GM21526 (cell line): ENCODE data around the gene TBX15.
"Not testable (repeated sequence)": the region's sequence is repeated elsewhere in the genome, so short reads cannot be mapped to it uniquely, and the experiment has no call there.

ENCODE experiments used
- ATAC-seq: cut with Tn5 transposase; IDR thresholded peaks from one replicate; pipeline ENCODE4 v1.9.1; 2021; ENCODE audit warnings: moderate library complexity; ENCODE audit not compliant: unreplicated experiment, low FRiP score

The TBX15 gene

GRCh38 chr1:118931876-118932275 lies 56.3 kb downstream of the TBX15 start:
- ATAC-seq = no peak

DNA sequence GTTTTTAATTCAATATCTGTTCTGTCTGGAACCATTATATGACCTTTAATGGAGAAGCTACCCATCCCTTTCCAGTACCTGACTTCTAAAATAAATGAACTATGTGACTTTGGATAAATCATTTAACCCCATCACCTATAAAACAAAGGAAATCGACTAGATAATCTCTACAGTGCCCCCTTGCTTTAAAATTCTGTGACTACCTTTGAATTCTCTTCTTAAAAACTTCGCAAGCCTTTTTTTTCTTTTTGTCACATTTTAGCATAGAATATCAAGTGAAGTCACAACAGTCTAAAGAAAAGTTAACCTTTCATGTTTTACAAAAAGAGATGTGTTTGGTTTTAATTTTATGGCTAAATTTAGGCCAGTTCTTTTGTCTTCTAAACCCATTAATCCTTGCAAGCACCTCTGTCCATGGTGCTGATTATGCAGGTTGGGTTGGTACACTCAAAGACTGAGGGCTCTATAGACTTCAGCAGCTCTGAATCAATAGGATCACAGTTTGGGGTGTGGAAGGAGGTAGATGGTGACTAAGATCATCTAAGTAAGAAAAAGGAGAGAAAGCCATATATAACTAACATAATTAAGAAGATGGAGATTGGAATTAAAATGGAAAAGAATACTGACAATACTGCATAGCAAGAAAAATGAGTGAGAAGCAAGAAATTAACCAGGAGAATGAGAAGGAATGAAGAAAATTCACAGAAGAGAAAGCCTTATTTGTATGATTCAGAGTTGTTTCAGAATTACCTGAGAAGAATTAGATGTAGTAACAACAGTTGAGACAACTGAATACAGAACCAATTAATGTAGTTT lies 59.2 kb downstream of the TBX15 start:
- ATAC-seq = no peak

DNA sequence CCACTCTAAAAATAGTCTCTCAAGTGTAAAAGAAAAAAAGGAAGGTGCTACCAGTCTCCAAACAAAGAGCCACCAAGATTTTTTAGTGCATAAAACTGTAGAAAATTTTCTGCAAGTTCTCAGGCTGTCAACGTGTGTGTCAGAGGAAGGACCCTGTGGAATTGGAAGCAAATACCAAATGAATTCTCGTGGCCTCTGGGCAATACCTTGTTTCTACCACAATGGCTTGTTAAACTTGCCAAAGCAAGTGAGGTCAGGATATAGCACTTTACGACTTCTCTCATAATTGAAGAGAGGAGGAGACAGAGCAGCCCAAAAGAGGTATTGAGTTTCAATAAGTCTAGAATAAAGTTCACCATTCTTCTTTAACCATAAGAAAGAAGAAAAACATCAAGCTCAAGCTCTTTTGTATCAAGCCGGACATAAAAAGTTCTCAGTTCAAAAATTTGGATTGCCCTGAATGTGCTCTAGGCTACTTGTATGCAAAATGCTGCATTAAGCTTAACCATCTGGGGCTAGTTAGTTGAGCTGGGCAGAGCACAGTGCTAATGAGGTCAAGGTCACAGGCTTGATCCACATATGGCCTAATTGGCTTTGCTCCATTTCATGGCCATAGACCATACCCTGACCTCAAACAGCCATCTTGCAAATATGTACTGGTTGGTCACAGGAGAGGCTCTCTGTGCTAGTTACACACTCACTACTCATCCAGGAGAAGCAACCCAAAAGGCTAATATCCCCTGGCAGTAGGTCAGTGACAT lies 60.5 kb downstream of the TBX15 start:
- ATAC-seq = no peak

DNA sequence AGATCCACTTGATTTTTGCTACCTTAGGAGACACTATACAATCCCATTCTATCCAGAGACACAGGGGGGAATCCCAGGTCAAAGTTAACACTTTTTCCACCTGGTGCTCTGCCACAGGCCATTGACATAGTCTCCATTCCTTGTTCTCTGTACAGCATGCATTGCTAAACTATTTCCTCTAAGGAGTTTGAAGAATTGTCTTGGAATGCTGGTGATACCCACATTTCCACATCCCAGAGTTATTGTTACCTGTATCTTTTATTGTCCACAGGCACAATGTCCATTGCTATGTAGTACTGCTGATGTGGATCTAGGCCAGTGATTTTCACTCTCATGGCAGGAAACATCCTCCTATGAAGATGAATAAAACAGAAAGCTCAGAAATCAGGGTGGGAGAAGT lies 61.9 kb downstream of the TBX15 start:
- ATAC-seq = no peak

DNA sequence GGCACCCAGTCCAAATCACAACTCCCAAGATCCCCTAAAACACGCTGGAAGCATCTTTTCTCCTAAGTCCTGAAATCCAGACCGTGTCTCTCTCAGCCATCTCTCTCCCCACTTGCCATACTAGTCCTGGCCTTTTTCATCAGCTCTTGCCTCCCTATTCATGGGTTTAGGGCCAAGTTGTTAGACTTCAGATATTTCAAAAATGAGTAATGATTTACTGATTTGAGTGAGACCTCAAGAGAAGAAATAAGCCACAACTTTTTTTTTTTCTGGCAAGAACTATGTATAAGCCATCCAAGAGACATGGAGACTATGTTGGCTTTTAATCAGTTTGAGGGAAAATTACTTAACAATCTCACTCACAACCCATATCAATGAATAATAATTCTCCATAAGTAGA lies 62.5 kb downstream of the TBX15 start:
- no peak for ATAC-seq

DNA sequence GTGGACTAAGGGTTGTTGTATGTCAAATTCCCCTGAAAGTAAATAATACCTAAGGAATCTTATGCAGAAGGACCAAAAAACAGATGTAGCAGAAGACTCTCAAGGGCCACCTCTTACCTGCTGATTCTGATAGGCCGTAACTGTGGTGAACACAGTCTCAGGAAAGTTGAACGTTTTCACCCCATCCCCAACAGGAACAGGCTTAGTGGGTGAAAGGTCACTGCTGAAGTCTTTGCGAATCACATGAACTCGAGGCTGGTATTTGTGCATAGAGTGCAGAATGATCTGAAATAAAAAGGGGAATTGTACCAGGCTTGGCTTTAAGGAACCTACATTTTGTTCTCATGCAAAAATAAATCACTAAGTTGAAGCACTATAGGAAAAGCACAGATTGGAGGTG lies 64.8 kb downstream of the TBX15 start:
- ATAC-seq = no peak

GRCh38 chr1:118921994-118922393 lies 66.1 kb downstream of the TBX15 start:
- ATAC-seq = no peak

DNA sequence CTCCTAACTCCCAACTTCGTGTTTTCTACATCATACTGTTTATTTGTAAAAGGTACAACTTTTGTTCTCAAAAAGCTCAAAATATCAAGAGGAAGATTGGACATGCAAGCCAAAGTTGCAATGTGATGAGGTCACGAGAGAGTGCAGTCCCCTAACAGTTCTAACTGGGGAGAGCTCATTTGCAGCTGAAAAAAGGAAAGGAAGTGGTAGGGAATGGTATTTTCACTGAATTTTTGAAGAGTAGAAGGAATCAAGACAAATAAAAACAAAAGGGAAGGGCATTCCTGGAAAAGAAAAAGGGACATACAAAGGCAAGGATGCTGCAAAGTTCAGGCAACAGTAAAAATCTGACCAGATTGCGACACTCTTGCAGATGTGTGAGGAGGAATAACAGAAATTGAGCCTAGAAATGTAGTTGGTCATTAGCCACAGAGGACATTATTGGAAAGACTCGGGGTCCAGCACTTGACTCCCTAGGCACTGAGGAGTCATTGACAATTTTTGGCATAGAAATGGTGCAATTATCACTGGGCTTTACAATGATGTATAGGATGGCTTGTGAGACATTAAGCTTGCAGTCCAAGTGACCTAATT lies 67.9 kb downstream of the TBX15 start:
- no peak for ATAC-seq

GRCh38 chr1:118918940-118919259 lies 69.2 kb downstream of the TBX15 start:
- no peak for ATAC-seq

DNA sequence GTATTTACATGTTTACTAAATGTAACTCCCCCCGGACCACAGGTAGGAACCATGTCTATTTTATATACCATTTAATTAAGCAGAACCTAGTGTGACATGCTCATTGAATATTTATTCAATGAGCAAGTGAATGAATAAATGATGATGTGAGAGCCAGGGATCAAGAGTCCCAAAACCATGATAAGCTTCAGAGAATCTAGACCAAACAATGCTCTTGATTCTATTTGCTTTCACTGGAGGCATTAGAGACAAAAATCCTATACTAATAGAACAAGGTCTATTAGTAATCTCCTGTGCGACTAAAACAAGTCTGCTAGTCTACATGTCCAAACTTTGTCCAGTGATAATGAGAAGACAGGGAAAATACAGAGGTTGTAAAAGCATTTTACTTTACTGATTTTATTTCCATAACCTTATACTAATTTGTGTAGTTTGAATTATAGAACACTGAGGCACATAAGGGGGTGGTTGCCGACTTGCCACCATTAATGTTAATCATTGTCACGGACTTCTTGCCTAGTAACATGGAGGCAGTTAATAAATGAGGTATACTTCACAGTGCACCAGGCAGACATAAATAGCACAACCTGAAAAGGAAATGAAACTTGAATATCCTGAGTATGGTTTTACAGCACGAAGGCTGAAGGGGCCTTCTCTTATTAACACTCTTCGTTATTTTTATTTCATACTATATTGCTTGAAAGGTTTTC lies 69.8 kb downstream of the TBX15 start:
- ATAC-seq = peak; percentile 73

- not testable (repeated sequence) for ATAC-seq
These were observed 71.8 kb downstream of the TBX15 start for GRCh38 chr1:118916346-118916745.

GRCh38 chr1:118914379-118915161 lies 73.6 kb downstream of the TBX15 start:
- ATAC-seq = no peak

DNA sequence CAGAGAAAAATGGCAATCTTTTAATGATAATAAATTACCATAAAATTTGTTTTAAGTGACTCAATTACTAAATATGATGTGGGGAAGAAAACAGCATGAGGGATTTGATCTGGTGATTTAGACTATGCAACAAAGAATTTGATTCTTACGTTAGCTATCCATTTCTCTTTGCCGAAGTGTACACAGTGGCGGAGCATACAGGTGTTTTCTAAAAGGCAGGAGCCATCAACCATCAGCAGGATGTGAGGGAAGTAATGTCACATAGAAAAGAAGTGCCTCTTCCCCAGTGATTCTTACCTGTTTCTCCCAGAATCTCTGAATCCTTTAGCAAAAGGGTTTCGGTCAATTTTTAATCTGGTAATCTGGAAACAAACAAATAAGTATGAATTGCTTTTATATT lies 74.3 kb downstream of the TBX15 start:
- ATAC-seq = no peak

DNA sequence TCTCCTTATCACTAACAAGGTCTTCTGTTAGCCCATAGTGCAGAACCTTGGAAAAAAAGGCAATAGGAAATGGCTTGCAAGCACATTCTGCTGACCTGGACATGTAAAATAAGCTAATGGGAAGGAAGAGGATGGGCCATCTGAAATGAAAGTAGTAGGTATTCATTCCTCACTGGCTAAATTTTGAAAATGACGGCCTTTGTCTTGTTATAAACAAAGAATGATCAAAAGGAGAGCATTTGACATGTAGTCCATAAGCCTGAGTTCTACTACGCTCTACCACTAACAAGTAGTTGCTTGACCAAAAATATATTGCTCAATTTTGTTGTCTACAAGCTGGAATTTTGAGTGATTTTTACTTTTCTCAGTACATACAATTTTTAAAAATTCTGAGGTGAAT lies 75.6 kb downstream of the TBX15 start:
- no peak for ATAC-seq

GRCh38 chr1:118911571-118911970 lies 76.6 kb downstream of the TBX15 start:
- no peak for ATAC-seq

- ATAC-seq = no peak
These were observed 80.7 kb downstream of the TBX15 start for GRCh38 chr1:118907466-118907865.

GRCh38 chr1:118905671-118906070 lies 82.5 kb downstream of the TBX15 start:
- ATAC-seq = no peak

DNA sequence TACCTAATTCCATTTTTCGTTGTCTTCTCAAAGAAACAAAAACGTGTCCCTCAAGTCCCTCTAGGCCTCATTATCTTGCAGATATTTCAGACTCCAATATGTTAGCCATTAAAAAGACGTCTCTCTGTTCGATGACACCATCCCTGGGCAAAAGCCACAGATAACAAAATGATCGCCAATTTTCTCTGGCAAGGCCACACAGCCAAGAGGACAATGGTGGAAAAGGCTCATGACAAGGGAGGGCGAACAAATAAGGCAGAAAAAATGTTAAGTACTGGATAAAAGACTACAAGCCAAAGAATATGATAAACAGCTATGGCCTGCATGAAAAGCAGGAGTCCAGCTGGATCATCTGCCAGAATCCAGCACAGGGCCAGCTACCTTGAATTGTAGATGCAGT lies 82.9 kb downstream of the TBX15 start:
- no peak for ATAC-seq

- no peak for ATAC-seq
These were observed 85.4 kb downstream of the TBX15 start for GRCh38 chr1:118902711-118903191.

DNA sequence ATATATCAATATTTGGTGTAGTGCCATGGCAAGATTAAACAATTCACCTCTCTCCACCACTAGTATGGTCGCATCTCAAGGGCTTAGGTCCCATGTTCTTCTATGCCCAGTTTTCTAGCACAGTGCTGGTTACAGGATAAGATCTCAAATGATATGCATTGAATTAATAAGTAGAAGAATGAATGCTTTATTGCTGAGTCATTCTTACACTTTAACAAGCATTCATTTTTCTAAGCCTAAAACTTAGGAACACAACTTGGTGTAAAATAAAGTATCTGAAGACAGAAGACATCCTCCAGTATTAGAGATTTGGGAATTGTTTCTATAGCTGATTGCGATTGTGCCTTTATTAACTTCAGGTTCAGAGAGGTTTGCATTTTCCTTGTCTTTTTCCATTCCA lies 85.8 kb downstream of the TBX15 start:
- no peak for ATAC-seq
